Measurements from ENCODE around the gene TUBB4B. TPM values are rescaled to one million over a fixed set of nuclear protein-coding genes. Genes with fewer than 3 reads are reported as not detected.

The TUBB4B gene
- total RNA-seq, 1 donor from 2014 or later = 372 TPM

DNA sequence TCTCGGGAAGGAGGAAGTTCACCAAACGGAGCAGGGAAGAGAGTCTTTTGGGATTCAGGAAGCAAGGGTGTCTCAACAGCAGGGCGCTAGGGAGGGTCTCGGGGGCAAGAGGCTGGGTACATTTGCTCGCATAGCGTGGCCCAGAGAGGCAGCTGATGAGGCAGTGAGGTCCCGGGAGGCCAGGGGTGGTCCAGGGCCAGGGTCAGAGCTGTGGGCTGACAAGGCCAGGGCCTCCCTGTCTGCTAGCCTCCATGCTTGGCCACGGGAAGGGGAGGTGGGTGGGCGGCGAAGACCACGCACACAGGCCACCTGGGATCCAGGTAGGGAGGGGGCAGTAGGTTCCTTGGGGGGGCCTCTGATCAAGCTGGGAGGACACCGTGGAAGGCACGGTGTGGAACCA, 29.6 kb upstream of the TUBB4B start:
- intact Hi-C loops (cut with micrococcal nuclease) = no loop called here

DNA sequence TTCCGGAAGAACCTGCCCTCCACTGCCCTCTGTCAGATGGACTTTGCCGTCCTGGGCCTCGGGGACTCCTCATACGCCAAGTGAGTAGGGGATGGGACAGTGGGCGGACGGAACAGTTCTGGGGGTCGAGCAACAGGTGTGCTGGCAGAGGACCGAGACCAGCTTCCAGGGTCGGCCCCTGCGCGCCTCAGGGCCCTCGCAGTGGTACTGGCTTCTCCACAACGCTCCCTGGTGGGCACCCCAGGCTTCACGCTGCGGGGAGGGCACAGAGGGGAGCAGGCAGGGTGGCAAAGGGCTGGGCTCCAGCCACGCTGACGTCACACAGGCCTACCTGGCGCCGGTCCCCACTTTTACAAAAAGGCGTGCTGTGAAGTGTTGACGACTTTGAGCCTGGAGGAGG, 28.6 kb upstream of the TUBB4B start:
- intact Hi-C loops (cut with micrococcal nuclease) = no loop called here

DNA sequence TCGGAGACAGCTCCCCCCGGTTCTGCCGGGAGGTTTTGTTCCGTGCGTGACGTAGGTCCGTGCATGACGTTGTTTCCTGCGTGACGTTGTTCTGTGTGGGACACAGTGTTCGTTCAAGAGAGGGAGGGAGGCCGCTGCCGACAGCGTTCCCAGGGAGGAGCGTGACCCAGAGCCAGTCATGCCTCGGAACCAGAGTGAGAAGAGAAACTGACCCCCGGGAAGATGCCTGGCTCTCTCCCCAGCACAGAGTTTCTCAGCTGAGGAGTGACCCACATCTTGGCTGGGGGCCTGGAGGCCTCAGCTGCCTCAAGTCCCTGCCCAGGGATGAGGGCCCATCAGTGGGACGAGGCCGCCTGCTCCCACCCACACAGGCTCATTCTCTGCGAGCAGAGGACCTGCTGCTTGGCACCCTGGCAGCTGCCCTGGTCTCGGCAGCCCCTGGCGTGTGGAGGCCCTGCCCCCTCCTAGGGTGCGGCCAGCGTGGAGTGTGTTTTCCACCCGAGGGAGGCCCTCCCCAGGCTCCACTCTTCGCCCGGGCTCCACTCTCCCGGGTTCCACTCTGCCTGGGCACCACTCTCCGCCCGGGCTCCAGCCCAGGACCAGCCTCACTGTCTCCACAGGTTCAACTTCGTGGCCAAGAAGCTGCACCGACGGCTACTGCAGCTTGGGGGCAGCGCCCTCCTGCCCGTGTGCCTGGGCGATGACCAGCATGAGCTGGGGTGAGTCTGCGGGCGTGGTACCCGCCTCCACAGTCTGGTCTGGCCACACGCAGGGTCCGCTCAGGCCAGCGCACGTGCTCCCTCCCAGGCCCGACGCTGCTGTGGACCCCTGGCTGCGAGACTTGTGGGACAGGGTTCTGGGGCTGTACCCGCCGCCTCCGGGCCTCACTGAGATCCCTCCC, 27.7 kb upstream of the TUBB4B start:
- intact Hi-C loops (cut with micrococcal nuclease) = no loop called here

DNA sequence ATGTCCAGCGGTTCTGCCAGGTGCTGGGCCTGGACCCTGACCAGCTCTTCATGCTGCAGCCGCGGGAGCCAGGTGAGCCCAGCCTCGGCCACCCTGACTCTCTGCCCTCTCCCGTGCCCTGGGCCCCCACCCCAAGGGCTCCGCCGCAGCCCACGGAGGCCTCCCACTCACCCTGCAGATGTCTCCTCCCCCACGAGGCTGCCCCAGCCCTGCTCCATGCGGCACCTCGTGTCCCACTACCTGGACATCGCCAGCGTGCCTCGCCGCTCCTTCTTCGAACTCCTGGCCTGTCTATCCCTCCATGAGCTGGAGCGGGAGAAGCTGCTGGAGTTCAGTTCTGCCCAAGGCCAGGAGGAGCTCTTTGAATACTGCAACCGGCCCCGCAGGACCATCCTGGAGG, 26.5 kb upstream of the TUBB4B start:
- intact Hi-C loops (cut with micrococcal nuclease) = no loop called here

DNA sequence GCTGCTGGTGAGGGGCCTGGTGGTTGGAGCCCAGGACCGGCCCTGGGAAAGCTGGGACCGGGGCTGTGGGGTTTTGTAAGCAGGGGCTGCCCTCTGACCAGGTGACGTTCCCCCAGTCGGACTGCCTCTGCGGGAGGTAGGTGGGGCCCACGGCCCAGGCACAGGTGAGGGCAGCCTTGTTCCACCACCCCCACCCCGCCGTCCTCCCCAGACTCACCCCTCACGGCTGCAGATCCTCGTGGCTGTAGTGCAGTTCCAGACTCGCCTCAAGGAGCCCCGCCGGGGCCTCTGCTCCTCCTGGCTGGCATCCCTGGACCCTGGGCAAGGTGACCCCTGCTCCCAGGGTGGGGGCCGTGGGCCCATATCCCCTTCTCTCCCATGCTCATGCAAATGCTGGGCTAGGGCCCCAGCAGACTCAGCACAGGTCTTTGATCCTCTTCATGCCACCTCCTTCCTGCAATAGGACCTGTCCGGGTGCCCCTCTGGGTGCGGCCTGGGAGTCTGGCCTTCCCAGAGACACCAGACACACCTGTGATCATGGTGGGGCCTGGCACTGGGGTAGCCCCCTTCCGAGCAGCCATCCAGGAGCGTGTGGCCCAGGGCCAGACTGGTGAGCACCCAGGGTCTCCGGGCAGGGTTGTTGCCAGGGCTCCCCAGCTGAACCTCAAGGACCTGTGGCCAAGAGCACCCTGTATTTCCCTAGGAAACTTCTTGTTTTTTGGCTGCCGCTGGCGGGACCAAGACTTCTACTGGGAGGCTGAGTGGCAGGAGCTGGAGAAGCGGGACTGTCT, 25.7 kb upstream of the TUBB4B start:
- intact Hi-C loops (cut with micrococcal nuclease) = no loop called here

DNA sequence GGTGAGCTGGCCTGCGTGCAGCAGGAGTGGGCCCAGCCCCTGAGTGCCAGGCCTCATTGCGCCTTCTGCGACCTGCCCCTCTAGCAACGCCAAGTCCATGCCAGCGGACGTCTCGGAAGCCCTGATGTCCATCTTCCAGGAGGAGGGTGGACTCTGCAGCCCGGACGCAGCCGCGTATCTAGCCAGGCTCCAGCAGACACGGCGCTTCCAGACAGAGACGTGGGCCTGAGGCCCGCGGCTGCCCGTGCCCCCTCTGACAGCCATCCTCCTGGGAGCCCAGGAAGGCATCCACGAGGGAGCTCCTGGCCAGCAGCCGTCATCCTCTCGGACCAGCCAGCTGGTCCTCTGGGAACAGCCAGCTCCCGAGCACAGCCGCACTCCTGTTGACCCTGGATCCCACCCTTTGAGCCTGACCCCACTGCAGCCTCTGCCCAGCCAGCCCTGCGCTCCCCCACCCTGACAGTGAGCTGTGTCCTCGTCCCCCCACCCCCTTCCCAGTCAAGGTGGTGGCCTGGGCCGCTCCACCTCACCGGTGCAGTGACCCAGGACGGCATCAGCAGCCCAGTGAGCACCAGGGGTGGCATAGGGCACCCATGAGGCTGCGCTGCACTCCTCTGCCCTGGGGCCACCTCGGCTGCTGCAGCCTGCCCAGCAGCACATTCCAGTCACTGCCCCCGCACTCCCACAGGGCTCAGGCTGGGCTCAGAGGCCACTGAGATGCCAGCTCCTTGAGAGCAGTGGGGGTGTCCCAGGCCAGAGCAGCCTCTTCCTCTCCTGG, 24.7 kb upstream of the TUBB4B start:
- intact Hi-C loops (cut with micrococcal nuclease) = no loop called here

DNA sequence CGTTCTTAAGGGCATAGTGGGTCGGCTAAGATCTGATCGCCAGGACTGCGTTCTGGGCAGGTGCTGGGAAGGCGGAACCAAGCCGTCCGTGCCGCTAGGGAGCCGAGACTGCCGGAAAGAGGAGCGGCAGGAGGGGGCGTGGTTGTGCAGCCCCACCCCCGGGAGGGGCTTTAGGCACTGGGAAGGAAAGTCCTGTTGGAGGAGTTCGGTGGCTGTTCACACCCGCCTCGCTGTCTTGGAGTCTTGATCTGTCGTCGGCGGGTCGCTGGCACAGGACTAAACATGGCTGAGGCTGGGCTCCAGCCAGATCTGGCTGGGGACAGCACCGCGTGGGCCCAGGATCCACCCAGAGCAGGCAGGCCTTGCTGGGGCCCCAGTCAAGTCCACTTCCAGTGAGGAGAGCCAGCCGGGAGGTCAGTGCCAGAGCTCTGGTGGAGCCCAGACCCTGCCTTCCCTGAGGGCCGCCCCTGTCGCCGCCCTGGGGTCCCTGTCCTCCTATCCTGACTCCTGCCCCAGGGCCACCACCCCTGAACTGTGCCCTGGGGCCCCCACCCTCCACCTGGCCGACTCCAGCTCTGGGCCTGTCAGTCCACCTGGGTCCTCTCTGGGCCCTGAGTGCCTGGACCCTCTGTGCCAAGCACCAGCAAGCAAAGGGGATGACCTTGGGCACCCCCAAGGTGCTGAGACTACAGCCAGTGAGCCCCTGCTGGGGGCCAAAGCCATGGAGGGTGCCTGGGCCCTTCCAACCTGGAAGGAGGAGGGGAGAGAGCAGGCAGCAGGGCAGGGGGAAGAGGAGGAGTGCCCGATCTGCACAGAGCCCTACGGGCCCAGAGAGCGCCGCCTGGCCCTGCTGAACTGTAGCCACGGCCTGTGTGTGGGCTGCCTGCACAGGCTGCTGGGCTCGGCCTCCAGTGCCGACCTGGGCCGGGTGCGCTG, 23.5 kb upstream of the TUBB4B start:
- intact Hi-C loops (cut with micrococcal nuclease) = no loop called here

DNA sequence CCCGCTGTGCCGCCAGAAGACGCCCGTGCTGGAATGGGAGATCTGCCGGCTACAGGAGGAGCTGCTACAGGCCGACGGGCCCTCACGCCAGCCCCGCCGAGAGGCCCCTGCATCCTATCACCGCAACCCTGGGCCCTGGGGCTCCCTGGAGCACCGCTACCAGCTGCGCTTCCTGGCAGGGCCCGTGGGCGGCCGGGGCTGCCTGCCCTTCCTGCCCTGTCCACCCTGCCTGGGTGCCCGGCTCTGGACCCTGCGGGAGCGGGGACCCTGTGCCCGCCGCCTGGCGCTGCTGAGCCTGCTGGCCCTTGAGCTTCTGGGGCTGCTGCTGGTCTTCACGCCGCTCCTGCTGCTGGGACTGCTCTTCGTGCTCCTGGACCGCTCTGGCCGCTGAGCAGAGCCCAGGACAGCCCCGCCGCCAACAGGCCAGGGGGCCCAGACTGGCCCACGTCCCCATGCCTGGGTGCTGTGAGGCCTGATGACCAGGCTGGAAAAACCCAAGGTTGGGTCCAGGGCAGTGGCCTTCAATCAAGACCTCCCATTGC, 22.8 kb upstream of the TUBB4B start:
- intact Hi-C loops (cut with micrococcal nuclease) = no loop called here

DNA sequence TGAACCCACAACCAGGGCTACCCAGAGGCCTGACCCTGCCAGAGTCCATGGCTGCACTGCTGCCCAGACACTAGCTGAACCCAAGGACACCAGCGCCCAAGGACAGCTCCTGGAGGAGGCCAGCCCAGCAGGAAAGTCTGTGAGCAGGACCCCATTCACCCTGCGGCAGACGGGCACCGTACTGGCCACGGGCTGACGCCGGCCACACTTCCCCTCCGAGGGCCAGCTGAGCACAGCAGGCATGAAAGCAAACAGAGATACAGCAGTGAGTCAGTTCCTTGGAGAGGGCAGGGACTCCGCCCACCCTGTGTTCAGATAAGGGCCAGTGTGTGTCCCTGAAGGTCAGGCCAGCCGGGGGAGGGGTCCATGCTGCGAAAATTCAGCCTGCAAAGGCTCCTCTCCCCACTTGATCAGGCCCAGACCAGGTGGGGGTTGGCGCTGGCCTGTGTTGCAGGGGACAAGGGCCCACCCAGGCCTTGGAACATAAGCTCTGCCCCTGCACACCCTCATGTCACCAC, 22.3 kb upstream of the TUBB4B start:
- intact Hi-C loops (cut with micrococcal nuclease) = no loop called here

DNA sequence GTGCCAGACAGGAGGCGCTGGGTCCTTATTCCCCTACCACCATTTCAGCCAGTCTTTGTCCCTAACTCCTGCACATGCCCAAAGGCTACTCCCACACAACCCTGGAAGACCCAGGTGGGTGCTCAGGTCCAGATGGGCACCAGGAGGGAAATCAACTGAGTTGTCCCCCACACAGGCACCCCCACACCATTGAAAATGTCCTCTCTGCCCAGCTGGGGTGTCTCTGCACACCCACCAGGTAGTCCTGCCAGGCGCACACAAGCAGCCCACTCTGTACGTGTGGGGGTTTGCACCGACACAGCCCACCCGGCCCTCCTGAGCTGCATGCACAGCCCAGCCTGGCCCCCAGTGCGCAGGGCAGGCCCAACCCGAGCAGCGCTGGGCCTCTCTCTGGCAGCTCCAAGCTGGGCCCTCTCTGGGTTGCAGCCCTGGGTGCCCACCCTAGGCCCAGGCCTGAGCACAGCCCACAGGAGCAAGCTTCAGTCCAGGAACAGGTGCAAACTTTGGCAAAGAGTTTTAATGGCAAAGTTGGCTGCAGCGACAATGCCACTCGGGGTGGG, 21.2 kb upstream of the TUBB4B start:
- intact Hi-C loops (cut with micrococcal nuclease) = loop anchor here (10.0 kb wide), 1 partner anchor 415 kb away; the partner anchor contains the start of gene RABL6

DNA sequence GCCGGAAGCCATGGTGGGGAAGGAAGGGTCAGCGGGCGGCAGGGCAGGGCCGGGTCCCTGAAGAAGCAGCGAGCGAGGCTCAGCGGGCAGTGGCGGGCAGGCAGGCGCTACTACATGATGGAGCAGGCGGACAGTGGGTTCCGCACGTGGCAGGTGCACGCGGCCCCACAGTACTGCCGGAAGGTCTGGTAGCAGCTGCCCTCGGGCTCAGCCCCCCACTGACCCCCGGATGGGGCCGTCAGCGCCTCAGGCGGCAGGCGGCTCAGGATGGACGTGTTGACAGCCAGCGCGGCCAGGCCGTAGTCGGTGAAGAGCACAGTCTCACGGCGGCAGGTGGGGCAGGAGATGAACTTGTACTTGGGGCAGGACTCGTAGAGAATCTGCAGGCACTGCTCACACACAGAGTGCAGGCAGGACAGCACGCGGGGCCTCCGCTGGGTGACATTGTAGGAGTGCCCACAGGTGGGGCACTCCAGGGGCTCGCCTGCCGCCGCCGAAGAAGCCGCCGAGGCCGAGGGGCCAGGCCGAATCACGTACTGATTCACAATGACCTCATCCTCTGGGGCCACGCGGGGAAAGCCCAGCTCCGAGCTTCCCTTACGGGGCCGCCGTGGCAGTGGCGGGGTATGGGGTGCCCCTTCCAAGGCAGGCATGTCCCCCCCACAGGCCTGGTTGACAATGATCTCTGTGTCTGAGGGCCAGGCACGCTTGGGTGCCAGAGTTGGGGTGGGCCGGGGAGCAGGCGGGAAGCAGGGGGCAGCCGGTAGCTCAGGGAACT, 20.6 kb upstream of the TUBB4B start:
- intact Hi-C loops (cut with micrococcal nuclease) = loop anchor here (10.0 kb wide), 1 partner anchor 416 kb away; the partner anchor contains the start of gene RABL6

DNA sequence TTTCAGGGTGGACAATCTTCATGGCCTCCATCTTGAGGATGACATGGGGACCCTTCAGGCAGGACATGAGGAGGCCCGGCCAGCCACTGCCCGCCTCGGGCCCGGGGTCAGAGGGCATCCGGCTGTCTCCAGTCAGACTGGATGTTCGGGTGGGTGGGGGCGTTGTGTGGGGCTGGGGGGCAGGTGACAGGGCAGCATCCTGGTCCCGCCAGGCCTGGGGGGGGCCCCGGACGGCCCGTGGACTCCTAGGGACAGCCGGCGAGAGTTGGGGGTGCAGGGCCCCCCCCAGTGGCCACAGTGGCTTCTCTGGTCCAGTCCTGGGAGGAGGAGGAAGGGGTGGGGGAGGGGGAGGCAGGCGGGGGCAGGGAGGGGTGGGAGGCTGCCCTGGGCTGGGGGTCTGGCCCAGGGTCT, 20.0 kb upstream of the TUBB4B start:
- intact Hi-C loops (cut with micrococcal nuclease) = loop anchor here (10.0 kb wide), 1 partner anchor 416 kb away; the partner anchor contains the start of gene RABL6

DNA sequence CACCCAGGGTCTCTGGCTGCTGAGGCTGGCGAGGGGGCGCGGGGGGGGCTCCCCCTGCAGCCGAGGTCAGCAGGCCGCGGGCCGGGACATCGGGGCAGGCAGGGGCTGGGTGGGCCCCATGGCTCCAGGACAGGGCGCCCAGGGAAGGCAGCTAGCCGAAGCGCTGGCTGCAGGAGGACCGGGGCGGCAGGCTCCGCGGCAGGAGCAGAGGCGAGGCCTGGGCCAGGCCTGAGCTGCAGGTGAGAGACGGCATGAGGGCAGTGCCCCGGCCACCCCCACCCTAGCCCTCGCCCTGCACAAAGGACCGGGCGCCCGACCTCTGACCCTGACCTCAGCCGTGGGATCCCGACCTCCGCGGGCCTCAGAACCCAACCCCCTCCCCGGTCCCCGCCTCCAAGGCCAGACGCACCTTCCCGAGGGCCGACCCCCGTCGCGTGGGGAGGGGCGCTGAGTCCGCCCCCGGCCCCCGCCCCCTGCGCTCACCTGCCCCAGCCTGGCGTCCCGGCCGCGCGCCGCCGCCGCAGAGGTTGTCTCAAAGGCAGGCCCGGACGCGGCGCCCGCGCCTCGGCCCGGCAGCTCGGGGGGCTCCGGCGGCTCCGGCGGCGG, 19.5 kb upstream of the TUBB4B start:
- intact Hi-C loops (cut with micrococcal nuclease) = loop anchor here (2.0 to 10.0 kb wide), 3 partner anchors 33 to 417 kb away; partner anchors contain the start of genes NELFB and RABL6

DNA sequence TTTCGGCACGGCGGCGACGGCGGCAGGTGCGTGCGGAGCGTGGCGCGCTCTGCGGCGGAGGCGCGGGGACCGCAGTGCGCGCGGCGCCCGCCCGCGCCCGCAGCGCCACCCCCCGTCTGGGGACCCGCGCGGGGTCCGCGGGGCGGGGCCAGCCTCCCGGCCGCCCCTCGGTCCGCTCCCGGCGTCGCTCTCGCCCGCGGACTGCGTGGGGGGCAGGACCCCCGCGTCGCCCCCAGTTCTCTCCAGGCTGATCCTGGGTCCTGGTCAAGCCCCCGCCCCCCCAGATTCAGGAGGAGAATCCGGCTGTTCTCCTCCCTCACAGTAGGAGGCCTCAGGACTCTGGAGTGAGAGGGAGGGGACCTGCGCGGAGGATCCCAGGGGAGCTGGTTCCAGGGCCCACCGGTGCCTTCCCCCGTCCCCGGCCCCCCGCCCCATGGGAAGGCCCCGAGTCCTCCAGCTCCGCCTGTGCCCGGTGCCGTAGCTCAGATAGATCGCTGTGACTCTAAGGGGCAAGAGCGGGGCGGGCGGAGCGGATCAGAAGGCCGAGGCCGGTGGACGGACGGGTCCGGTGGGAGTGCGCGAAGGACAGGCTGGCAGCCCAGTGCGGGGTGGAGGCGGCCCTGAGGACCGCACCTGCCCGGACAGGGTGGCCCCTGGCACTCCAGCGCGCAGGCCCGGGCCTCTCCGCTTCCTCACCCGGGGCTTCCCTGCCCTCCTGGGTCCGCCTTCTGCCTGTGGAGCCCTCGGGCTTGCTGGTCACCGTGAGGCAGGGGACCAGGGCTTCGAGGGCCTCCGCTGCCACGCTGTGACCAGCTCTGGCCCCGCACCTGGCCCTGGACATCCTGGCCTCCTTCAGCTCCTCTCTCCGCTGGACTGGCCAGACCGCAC, 18.7 kb upstream of the TUBB4B start, which contains the start of gene RNF208:
RNF208 (minus strand) TSS at position 51 of the 888 bp plus-strand sequence. CDS start 1,028 bp downstream, outside the sequence.
- intact Hi-C loops (cut with micrococcal nuclease) = loop anchor here (1.0 to 10.0 kb wide), 8 partner anchors 17 to 418 kb away; partner anchors contain the start of genes ANAPC2, DPP7, NDOR1 and NELFB

DNA sequence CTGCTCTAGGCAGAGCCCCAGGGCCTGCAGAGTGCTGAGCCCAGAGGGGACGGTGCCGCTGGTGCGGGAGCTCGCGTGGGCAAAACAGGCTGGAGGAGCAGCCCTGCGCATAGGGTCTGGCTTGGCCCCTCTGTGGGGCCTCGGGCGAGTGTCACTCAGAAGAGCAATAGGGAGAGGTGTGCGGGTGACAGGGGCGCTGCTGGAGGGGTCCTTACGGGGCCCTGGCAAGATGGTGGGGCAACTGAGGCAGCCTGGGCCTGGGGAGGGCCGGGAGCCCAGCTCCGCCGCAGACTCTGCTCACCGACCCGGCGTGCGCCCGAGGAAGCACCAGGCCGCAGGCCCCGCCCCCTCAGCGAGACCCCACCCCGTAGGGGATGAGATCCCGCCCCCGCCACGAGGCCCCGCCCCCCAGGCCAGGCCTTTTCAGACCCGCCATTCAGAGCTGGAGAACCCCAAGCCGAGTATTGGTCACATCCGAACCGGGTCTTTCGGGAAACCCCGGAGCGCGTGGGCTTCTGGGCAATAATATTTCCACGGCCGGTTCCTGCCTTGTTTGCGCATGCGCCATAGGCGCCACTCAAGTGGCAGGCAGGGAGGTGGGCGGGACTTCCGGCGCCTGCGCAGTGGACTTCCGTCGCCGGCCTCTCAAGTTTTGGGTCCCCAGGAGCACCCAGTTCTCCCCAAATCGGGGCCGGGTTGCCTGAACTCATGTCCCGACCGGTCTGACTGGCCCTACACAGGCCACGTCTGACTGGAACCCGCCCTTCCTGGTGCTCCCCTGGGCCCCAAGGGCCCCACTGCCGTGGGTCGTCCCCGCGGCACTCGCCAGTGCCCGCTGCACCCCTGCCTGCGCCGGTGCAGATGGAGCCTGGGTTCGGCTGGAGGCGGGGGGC, 17.8 kb upstream of the TUBB4B start:
- intact Hi-C loops (cut with micrococcal nuclease) = loop anchor here (1.0 to 10.0 kb wide), 8 partner anchors 18 to 419 kb away; partner anchors contain the start of genes ANAPC2, DPP7, NDOR1 and NELFB
